HEK293 (cell line): ENCODE data around the gene PDSS2.

Experiments used
- FEZF1 ChIP-seq: fragments of 450-650 bp; formaldehyde crosslinking; IDR thresholded peaks from 2 replicates; pipeline ENCODE4 v1.5.1; 2016; ENCODE audit warnings: missing biosample characterization, missing genetic modification characterization
- GLIS1 ChIP-seq: fragments of 450-650 bp; formaldehyde crosslinking; IDR thresholded peaks from 2 replicates; pipeline ENCODE4 v1.5.1; 2016; ENCODE audit warnings: missing biosample characterization, missing genetic modification characterization
- HIC1 ChIP-seq: fragments of 450-650 bp; formaldehyde crosslinking; IDR thresholded peaks from 2 replicates; pipeline ENCODE4 v1.5.1; 2016; ENCODE audit warnings: missing biosample characterization, missing genetic modification characterization
- KLF10 ChIP-seq: fragments of 450-650 bp; IDR thresholded peaks from 2 replicates; pipeline ENCODE4 v1.5.1; 2018; ENCODE audit warnings: missing biosample characterization, mild to moderate bottlenecking, missing genetic modification characterization
- KLF8 ChIP-seq: fragments of 450-650 bp; formaldehyde crosslinking; IDR thresholded peaks from 2 replicates; pipeline ENCODE4 v1.5.1; 2016; ENCODE audit warnings: missing biosample characterization, missing genetic modification characterization
- MEIS1 ChIP-seq: sonication (generic); formaldehyde crosslinking; IDR thresholded peaks from 2 replicates; pipeline ENCODE4 v1.8.1; 2022; ENCODE audit warnings: missing genetic modification reagents, mild to moderate bottlenecking, borderline replicate concordance
- REPIN1 ChIP-seq: fragments of 450-650 bp; formaldehyde crosslinking; IDR thresholded peaks from 2 replicates; pipeline ENCODE4 v1.5.1; 2017; ENCODE audit warnings: missing biosample characterization, missing genetic modification characterization, low read depth
- SP7 ChIP-seq: fragments of 450-650 bp; formaldehyde crosslinking; IDR thresholded peaks from 2 replicates; pipeline ENCODE4 v1.5.1; 2016; ENCODE audit warnings: missing biosample characterization, missing genetic modification characterization
- TCF7L2 ChIP-seq: IDR thresholded peaks from 2 replicates; pipeline ENCODE4 v1.6.1; 2011; ENCODE audit warnings: low read depth, mild to moderate bottlenecking, inconsistent platforms, low read length, moderate library complexity, borderline replicate concordance
- ZBTB26 ChIP-seq: fragments of 450-650 bp; formaldehyde crosslinking; optimal IDR thresholded peaks from 2 replicates; pipeline ENCODE3; 2016; ENCODE audit warnings: missing biosample characterization, mild to moderate bottlenecking, missing genetic modification characterization
- ZEB2 ChIP-seq: fragments of 450-650 bp; formaldehyde crosslinking; IDR thresholded peaks from 2 replicates; pipeline ENCODE4 v1.5.1; 2016; ENCODE audit warnings: missing biosample characterization, missing genetic modification characterization
- ZFP3 ChIP-seq: fragments of 450-650 bp; formaldehyde crosslinking; IDR thresholded peaks from 2 replicates; pipeline ENCODE4 v1.5.1; 2016; ENCODE audit warnings: low read depth, missing biosample characterization, missing genetic modification characterization
- ZNF132 ChIP-seq: fragments of 450-650 bp; formaldehyde crosslinking; IDR thresholded peaks from 2 replicates; pipeline ENCODE4 v1.5.1; 2017; ENCODE audit warnings: missing biosample characterization, missing genetic modification characterization, borderline replicate concordance
- ZNF133 ChIP-seq: fragments of 450-650 bp; formaldehyde crosslinking; IDR thresholded peaks from 2 replicates; pipeline ENCODE4 v1.5.1; 2016; ENCODE audit warnings: missing biosample characterization, missing genetic modification characterization
- ZNF175 ChIP-seq: fragments of 450-650 bp; formaldehyde crosslinking; IDR thresholded peaks from 2 replicates; pipeline ENCODE4 v1.5.1; 2016; ENCODE audit warnings: missing biosample characterization, missing genetic modification characterization
- ZNF23 ChIP-seq: fragments of 450-650 bp; formaldehyde crosslinking; IDR thresholded peaks from 2 replicates; pipeline ENCODE4 v1.5.1; 2016; ENCODE audit warnings: missing biosample characterization, missing genetic modification characterization, borderline replicate concordance
- ZNF404 ChIP-seq: fragments of 450-650 bp; formaldehyde crosslinking; IDR thresholded peaks from 2 replicates; pipeline ENCODE4 v1.5.1; 2017; ENCODE audit warnings: missing biosample characterization, missing genetic modification characterization
- ZNF549 ChIP-seq: fragments of 450-650 bp; IDR thresholded peaks from 2 replicates; pipeline ENCODE4 v1.5.1; 2018; ENCODE audit warnings: missing biosample characterization, missing genetic modification characterization, mild to moderate bottlenecking, inconsistent platforms, moderate library complexity
- ZNF571 ChIP-seq: fragments of 450-650 bp; formaldehyde crosslinking; IDR thresholded peaks from 2 replicates; pipeline ENCODE4 v1.5.0; 2017; ENCODE audit warnings: missing biosample characterization, missing genetic modification characterization
- ZNF596 ChIP-seq: fragments of 450-650 bp; IDR thresholded peaks from 2 replicates; pipeline ENCODE4 v1.5.0; 2018; ENCODE audit warnings: missing biosample characterization, mild to moderate bottlenecking, missing genetic modification characterization, moderate library complexity
- ZNF600 ChIP-seq: fragments of 450-650 bp; formaldehyde crosslinking; IDR thresholded peaks from 2 replicates; pipeline ENCODE4 v1.5.1; 2016; ENCODE audit warnings: missing biosample characterization, missing genetic modification characterization
- ZNF621 ChIP-seq: fragments of 450-650 bp; formaldehyde crosslinking; IDR thresholded peaks from 2 replicates; pipeline ENCODE4 v1.5.1; 2017; ENCODE audit warnings: missing biosample characterization, missing genetic modification characterization
- ZNF623 ChIP-seq: fragments of 450-650 bp; formaldehyde crosslinking; IDR thresholded peaks from 2 replicates; pipeline ENCODE4 v1.5.1; 2016; ENCODE audit warnings: missing biosample characterization, missing genetic modification characterization
- ZNF626 ChIP-seq: fragments of 450-650 bp; sonication (Bioruptor Pico); formaldehyde crosslinking; IDR thresholded peaks from 2 replicates; pipeline ENCODE4 v1.5.1; 2018; ENCODE audit warnings: missing biosample characterization, missing genetic modification characterization, inconsistent platforms
- ZNF629 ChIP-seq: fragments of 450-650 bp; formaldehyde crosslinking; IDR thresholded peaks from 2 replicates; pipeline ENCODE4 v1.5.1; 2017; ENCODE audit warnings: missing biosample characterization, missing genetic modification characterization
- ZNF654 ChIP-seq: fragments of 450-650 bp; formaldehyde crosslinking; IDR thresholded peaks from 2 replicates; pipeline ENCODE4 v1.5.1; 2016; ENCODE audit warnings: low read depth, missing biosample characterization, missing genetic modification characterization
- ZNF692 ChIP-seq: fragments of 450-650 bp; formaldehyde crosslinking; IDR thresholded peaks from 2 replicates; pipeline ENCODE4 v1.5.1; 2016; ENCODE audit warnings: missing biosample characterization, missing genetic modification characterization
- ZNF830 ChIP-seq: fragments of 450-650 bp; IDR thresholded peaks from 2 replicates; pipeline ENCODE4 v1.5.0; 2018; ENCODE audit warnings: missing biosample characterization, missing genetic modification characterization, low read depth, mild to moderate bottlenecking, moderate library complexity
- ZSCAN16 ChIP-seq: fragments of 450-650 bp; formaldehyde crosslinking; IDR thresholded peaks from 2 replicates; pipeline ENCODE4 v1.5.1; 2016; ENCODE audit warnings: missing biosample characterization, missing genetic modification characterization
- TF ChIP-seq, protein P1 (sequence below): fragments of 450-650 bp; formaldehyde crosslinking; IDR thresholded peaks from 2 replicates; pipeline ENCODE4 v1.5.1; 2016; ENCODE audit warnings: missing biosample characterization, missing genetic modification characterization
- TF ChIP-seq, protein P2 (sequence below): fragments of 450-650 bp; formaldehyde crosslinking; conservative IDR thresholded peaks from 2 replicates; pipeline ENCODE4 v1.5.1; 2016; ENCODE audit warnings: low read depth, missing biosample characterization, missing genetic modification characterization
- TF ChIP-seq, protein P3 (sequence below): fragments of 450-650 bp; formaldehyde crosslinking; IDR thresholded peaks from 2 replicates; pipeline ENCODE4 v1.5.1; 2016; ENCODE audit warnings: missing biosample characterization, missing genetic modification characterization

The PDSS2 gene

DNA sequence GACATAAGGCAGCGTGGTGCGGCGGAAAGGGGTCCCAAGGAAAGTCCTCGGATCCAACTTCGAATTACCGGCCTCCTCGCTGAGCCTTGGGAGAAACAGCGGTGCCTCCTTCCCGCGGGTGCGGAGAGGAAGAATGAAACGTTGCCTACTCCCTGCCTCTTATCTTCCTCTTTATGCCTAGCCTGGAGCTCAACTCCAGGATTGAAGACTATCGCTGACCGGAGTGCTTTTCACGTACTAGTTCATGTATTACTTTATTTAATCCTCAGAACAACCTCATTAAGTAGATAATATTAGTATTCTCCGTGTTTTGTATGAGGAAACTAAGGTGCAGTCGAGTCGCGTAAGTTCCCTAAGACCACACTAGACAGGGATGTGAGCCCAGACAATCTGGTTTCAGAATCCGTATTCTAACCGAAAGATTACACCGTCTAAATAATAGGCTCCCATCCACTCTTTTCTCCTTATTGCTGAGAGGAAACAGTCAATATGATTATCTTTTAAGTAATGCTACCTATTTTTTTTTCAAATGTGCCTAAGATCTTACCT is 793 bp upstream of the PDSS2 start (continued):
- TF ChIP-seq GLIS1 (tag by site-specific recombination) (no peak), MEIS1 (CRISPR knock-in tag) (no peak), ZNF654 (no peak), KLF8 (tag by site-specific recombination) (no peak), FEZF1 (tag by site-specific recombination) (no peak), ZNF132 (tag by site-specific recombination) (no peak), ZNF621 (no peak), REPIN1 (tag by site-specific recombination) (no peak), ZNF549 (no peak), ZNF23 (tag by site-specific recombination) (no peak), KLF10 (tag by site-specific recombination) (no peak), ZNF133 (tag by site-specific recombination) (no peak), ZNF623 (no peak), ZNF629 (tag by site-specific recombination) (no peak), ZFP3 (no peak), ZNF596 (no peak), ZNF571 (no peak), ZEB2 (no peak), HIC1 (tag by site-specific recombination) (no peak), TCF7L2 (no peak), ZBTB26 (tag by site-specific recombination) (no peak), ZSCAN16 (tag by site-specific recombination) (0 out of 2 replicates have a peak, but pooled peaks have one; percentile 15), SP7 (tag by site-specific recombination) (no peak), ZNF830 (no peak), ZNF175 (tag by site-specific recombination) (no peak), ZNF692 (0 out of 2 replicates have a peak, but pooled peaks have one; percentile 5), ZNF404 (no peak), ZNF626 (tag by site-specific recombination) (no peak), ZNF600 (tag by site-specific recombination) (no peak)
- TF ChIP-seq, protein P1, sequence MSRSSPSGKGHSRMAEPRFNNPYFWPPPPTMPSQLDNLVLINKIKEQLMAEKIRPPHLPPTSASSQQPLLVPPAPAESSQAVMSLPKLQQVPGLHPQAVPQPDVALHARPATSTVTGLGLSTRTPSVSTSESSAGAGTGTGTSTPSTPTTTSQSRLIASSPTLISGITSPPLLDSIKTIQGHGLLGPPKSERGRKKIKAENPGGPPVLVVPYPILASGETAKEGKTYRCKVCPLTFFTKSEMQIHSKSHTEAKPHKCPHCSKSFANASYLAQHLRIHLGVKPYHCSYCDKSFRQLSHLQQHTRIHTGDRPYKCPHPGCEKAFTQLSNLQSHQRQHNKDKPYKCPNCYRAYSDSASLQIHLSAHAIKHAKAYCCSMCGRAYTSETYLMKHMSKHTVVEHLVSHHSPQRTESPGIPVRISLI (tag by site-specific recombination), result no peak
- TF ChIP-seq, protein P2, sequence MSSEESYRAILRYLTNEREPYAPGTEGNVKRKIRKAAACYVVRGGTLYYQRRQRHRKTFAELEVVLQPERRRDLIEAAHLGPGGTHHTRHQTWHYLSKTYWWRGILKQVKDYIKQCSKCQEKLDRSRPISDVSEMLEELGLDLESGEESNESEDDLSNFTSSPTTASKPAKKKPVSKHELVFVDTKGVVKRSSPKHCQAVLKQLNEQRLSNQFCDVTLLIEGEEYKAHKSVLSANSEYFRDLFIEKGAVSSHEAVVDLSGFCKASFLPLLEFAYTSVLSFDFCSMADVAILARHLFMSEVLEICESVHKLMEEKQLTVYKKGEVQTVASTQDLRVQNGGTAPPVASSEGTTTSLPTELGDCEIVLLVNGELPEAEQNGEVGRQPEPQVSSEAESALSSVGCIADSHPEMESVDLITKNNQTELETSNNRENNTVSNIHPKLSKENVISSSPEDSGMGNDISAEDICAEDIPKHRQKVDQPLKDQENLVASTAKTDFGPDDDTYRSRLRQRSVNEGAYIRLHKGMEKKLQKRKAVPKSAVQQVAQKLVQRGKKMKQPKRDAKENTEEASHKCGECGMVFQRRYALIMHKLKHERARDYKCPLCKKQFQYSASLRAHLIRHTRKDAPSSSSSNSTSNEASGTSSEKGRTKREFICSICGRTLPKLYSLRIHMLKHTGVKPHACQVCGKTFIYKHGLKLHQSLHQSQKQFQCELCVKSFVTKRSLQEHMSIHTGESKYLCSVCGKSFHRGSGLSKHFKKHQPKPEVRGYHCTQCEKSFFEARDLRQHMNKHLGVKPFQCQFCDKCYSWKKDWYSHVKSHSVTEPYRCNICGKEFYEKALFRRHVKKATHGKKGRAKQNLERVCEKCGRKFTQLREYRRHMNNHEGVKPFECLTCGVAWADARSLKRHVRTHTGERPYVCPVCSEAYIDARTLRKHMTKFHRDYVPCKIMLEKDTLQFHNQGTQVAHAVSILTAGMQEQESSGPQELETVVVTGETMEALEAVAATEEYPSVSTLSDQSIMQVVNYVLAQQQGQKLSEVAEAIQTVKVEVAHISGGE (tag by site-specific recombination), result peak; percentile 5; the same call in 1 of the 2 replicates
- TF ChIP-seq, protein P3, sequence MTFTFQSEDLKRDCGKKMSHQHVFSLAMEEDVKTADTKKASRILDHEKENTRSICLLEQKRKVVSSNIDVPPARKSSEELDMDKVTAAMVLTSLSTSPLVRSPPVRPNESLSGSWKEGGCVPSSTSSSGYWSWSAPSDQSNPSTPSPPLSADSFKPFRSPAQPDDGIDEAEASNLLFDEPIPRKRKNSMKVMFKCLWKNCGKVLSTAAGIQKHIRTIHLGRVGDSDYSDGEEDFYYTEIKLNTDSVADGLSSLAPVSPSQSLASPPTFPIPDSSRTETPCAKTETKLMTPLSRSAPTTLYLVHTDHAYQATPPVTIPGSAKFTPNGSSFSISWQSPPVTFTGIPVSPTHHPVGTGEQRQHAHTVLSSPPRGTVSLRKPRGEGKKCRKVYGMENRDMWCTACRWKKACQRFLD (tag by site-specific recombination), result no peak
